ENCODE measurements around the gene TEX48.

DNA sequence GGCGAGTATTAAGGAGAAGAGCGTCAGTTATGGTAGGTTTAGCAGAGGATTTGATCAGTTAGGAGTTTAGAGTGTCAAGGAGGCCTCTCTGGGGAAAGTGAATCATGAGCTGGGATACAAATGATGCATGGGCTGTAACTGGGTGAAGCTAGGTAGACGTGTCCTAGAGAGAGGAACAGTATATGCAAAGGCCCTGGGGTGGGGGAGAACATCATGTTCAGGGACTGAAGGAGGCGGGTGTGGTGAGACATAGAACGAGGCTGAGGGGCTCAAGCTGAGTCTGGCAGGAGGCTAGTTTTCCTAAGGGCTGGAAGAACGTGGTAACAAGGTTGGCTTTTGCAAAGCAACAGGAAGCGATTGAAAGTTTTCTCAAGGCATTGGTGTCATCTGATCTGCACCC is 60.4 kb downstream of the TEX48 start:
- no peak for TF ChIP-seq FOSL2 (IDR thresholded peaks at IDR 0.05; ENCODE audit: borderline replicate concordance, low read depth)
- no peak for TF ChIP-seq CTCF (IDR thresholded peaks at IDR 0.05)
- no peak for TF ChIP-seq RCOR1 (IDR thresholded peaks at IDR 0.05; ENCODE audit: low read length)
- TF ChIP-seq, protein P1, sequence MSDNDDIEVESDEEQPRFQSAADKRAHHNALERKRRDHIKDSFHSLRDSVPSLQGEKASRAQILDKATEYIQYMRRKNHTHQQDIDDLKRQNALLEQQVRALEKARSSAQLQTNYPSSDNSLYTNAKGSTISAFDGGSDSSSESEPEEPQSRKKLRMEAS (IDR thresholded peaks at IDR 0.05; ENCODE audit: low read depth) = no peak
- TF ChIP-seq SIN3A (IDR thresholded peaks at IDR 0.05; ENCODE audit: borderline replicate concordance, low read depth, low read length) = no peak
- TF ChIP-seq PBX3 (IDR thresholded peaks at IDR 0.05) = no peak
- no peak for TF ChIP-seq TCF12 (IDR thresholded peaks at IDR 0.05)
